ENCODE data around the gene HOXB6.

The HOXB6 gene

DNA sequence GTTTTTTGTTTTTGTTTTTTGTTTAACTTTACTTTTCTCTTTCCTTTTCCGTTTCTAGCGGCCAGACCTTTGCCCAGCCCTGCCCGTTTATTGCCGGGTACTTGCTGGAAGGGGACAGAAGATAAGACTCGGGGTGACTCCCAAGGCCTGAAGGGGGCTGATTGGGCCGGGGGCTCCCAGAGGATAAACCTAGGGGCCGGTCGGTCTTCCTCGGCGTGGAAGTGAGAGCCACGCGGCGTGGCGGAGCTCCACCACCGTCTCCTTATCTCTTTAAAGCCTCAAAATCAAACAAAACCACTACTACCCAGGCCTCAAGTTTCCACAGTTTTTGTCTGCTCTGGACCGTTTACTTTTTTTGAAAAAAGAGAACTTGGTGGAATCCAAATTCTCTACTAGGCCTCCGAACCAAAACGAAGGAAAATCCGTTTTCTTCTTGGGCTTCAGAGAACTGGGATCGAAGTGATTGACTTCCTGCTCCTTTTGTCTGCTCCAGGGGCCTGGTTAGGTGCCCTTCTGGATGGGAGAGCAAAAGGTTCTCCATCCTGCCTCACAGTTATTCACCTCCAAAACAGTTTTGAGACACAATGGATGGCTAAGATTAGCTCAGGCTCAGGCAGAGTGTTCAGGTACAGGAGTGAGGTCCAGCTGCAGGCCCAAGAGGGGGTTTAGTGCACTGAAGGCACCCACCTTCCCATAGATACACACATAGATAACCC lies 29.9 kb upstream of the HOXB6 start:
- no peak for DNase-seq

GRCh38 chr17:48633266-48633677 lies 28.5 kb upstream of the HOXB6 start:
- DNase-seq: no peak

DNA sequence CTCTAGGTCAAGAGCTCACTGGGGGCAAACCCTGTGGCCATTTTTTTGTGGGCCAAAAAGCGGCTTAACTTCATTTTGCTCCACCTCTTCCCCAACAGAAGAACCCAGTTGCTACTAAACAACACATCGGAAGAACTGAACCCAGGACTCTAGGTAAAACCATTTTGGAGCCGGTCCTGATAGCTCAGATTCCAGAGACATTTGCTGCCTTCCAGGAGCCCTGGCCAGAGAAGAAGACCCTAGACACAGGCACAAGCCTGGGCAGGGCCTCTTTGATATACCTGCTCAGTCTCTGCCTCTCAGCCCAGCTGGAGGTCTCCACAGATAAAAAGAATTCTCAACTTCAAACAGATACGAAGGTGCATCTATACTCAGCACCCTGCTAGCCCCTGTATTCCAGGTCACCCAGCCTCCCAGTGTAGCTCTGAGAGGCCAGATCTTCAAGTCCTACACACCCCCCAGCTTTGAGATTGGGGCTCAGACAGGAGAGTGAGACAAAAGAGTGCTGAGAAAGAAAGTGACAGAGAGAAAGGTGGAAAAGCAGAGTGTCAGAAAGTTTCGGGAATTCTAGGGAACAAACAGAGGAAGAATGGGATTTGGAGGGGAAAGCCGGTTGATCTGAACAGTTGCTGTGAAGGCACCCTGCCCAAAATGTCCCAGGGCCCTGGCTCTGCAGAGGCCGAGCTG lies 27.9 kb upstream of the HOXB6 start:
- DNase-seq: no peak

DNA sequence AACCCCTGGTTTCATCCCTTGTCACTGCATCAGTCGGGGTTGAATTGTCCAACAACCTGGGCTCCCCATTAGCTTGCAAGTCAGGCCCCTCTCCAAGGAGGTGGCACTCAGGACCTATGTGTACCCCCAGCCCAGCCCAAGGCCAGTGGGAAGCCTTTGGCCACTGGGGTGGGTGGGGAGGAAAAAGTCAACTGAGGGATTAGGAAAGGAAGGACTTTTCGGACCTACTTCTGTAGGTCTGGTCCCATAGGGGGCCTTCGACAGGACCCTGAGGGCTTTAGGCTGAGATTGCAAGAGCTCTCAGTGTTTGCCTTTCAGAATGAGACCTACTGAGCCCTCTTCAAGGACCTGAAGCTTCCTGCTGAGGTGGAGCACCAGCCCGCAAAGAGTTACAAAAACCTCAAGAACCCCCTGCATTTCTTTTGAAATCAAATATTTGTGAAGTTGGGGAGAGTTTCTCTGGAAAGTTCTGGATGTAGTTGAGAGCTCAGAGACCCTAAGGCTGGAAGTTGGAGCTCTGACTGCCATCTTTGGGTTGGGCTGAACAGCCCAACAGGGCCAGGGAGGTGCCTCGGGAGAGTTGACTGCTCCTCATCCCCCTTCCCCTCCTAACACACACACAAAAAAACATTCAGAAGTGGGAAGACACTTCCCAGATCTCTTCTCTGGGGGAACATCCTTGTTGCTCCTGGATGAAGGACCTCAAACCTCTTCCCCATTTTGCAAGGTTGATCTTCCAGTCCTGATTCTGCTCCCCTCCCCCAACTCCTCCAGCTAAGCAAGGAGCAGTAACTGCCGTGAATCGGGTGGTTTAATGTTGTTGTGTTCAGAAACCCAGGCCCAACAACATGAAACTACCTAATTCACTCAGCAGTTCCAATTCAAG lies 27.1 kb upstream of the HOXB6 start:
- no peak for DNase-seq

DNA sequence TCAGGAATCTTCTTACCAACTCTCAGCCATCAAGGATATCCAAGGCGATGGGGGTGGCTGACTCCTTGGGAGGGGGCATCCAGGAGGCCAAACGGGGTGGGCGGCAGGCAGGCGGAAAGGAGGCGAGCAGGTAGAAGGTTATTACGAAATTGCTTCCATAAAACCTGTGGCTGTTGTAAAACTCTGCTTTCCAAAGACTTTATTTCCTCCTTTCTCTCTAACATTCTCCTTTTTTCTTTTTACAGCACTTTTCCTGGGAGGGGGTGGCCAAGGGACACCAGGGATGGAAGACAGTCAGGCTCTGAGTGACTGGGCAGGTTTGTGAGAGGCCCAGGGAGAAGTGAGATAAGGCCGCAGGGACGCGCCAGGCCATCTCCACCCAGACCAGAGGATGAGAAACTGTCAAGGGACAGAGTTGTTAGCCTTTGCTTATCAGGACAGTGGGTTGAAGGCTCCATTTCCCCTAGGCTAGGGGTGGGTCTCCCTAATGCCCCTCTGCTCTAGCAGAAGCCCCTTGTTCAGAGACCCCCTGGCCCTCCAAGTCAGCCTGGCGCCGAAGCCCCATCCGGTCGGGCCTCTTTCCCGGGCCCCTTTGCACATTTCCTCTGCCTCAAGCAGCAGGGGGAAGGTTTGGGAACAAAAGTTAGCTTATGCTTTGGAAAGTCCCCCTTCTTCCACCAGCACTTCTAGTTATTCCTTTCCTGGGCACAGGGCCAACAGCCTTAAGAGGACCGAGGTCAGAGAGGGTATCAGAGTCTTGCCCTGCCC lies 26.3 kb upstream of the HOXB6 start:
- no peak for DNase-seq

- DNase-seq: no peak
These were observed 25.5 kb upstream of the HOXB6 start for GRCh38 chr17:48630009-48630924.

- DNase-seq: no peak
These were observed 24.6 kb upstream of the HOXB6 start for GRCh38 chr17:48629411-48629759.

GRCh38 chr17:48628649-48629410 lies 24.0 kb upstream of the HOXB6 start:
- DNase-seq: no peak

- DNase-seq: no peak
These were observed 23.1 kb upstream of the HOXB6 start for GRCh38 chr17:48627623-48628521.

GRCh38 chr17:48627118-48627597 lies 22.4 kb upstream of the HOXB6 start:
- no peak for DNase-seq

DNA sequence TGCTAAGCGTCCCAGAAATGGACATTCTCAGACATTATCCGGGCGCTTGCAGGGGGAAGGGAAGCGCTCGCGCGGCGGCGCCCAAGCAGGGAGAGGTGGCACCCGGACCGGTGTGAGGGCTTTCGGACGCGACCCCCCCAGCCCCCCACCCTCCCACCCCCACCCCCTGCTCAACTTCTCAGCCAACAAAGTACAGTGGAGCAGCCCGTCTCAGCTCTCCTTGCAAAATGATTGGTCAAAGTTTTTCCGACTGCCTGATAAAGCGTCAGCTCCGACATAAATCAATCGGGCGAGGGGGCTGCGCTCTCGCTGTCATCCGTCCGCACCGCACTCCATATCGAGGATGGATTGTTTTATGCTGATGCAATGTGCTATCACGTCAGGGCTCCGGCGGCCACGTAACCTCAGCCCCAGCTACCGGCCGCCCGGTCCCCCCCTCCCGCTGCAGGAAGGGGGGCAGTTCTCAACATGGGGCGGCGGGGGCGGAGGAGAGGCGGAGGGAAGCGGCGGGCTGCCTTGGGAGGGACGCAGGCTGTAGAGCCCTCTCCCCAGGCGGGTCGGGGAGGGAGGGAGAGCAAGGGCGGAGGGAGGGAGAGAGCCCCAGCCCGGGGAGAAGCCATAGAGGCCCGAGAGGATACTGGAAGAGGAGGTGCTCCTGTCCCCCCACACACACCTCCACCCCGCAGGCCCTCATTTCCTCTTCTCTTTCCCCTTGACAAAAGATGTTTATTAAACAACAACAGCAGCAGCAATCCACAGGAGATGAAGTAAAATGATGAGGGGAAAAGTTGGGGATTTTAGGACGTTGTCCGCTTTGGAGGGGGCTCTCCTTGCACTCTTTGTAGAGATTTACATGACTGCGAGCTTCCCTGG lies 21.7 kb upstream of the HOXB6 start, which contains the start of gene HOXB9:
Gene HOXB9, minus strand, starts transcription at position 114 of the 873 bp plus-strand sequence. Its CDS starts 89 bp downstream, at position 25.
- peak; percentile 55 to 56 for DNase-seq

DNA sequence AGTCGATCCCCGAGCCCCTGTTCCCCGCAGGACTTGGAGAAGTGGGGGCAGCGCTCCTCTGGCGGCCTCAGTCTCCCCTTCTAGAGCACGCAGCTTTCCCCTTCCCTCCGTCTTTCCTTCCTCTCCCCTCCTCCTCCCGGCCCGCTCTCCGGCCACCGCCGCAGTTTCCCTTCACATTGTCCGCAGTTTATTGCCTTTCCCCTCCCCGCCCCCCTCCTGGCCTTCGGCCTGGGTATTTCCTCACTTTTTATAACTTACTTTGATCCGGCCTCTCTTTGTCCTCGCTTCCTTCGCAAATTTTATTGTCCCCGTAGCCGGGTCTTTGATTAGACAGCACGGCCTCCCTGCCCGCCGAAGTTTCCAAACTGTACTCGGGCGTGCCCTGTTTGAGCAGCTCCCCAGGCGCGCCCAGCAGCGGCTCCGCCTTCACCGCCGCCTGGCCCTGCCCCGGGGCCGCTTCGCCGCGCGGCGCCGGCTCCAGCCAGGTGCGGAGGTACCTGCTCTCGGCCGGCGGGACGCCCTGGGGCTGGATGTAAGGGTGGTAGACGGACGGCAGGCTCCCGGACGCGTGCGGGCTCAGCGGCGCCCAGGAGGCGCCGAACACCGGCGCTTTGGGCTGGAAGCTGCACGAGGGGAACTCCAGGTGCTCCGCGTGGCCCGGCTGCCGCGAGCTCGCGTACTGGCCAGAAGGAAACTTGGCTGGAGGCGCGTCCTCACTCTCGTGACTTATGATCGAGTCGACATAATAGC lies 20.9 kb upstream of the HOXB6 start:
- DNase-seq: peak; percentile 55 to 58

- DNase-seq: no peak
These were observed 20.0 kb upstream of the HOXB6 start for GRCh38 chr17:48624544-48625494.

DNA sequence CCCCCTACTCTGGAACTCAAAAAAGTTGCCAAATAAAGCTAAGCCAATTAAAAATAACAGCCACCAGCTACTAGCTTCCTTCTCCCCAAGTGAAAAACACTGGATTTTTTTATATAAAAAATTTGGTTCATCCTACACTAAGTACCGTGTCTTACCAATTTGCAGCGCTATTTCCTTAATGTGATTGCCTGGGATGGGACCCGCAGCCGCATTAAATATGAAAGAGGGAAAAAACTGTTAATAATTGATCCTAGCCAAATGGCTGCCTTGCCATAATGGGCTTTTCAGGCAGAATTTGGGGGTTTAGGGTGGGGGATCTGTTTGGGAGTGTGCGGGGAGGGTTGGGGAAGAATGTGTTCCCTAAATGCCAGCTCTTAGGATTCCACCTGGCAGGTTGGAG lies 19.3 kb upstream of the HOXB6 start:
- DNase-seq: no peak

DNA sequence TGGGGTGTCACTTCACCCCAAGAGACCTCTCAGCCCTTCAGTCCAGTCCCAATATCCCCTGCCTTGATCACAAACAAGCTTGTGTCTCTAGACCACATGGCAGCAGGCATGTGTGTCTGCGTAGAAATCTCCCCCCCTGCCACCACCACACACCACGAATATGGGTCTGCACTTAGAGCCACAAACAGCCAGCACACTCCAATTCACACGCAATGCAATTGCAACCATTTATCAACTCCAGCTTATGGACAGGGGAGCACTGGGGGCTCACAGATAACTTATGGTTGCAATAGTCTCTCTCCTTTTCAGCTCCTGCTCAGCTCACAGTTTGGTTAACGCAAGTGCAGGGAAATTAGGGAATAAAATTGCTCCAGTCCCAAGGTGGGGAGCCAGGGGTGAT lies 18.8 kb upstream of the HOXB6 start:
- DNase-seq: no peak

GRCh38 chr17:48622857-48623256 lies 18.1 kb upstream of the HOXB6 start:
- no peak for DNase-seq

All from stimulated activated CD4-positive, alpha-beta T cell treated with anti-CD3 and anti-CD28 coated beads, Interleukin-2, amount 100 ng/mL, for 24 hours (primary cell).